HFFc6 (cell line): ENCODE data around the gene RCHY1. TPM values are rescaled to one million over a fixed set of nuclear protein-coding genes. Genes with fewer than 3 reads are reported as not detected.
"Not testable (repeated sequence)": the region's sequence is repeated elsewhere in the genome, so short reads cannot be mapped to it uniquely, and the experiment has no call there.

ENCODE experiments used
- DNase-seq: peaks from one replicate; pipeline ENCODE4 v3.0.0-alpha.2; 2018
- H3K27ac Mint-ChIP-seq: 2 replicates; pipeline ENCODE4 v1.8.0; 2020; ENCODE audit warnings: mild to moderate bottlenecking, mixed read lengths
- H3K27me3 Mint-ChIP-seq: 2 replicates; pipeline ENCODE4 v1.8.0; 2021; ENCODE audit warnings: mild to moderate bottlenecking, moderate library complexity, mixed read lengths; ENCODE audit not compliant: insufficient read depth
- H3K36me3 Mint-ChIP-seq: 2 replicates; pipeline ENCODE4 v1.8.0; 2021; ENCODE audit warnings: low read depth, mixed read lengths
- H3K4me1 Mint-ChIP-seq: 2 replicates; pipeline ENCODE4 v1.8.0; 2020; ENCODE audit warnings: low read depth, mixed read lengths
- H3K4me3 Mint-ChIP-seq: 2 replicates; pipeline ENCODE4 v1.8.0; 2020; ENCODE audit warnings: mild to moderate bottlenecking, moderate library complexity, mixed read lengths
- H3K9me3 Mint-ChIP-seq: 2 replicates; pipeline ENCODE4 v1.8.0; 2020; ENCODE audit warnings: mild to moderate bottlenecking, mixed read lengths
- total RNA-seq, 6 experiments: library from RNA; stranded (reverse); fragmentation: NEBNext Ultra II Directional; extraction: Animal tissue kit (Norgen Biotek cat#: 25700); gene quantifications; 2 replicates in 1 of 6; 3 replicates in 5 of 6; pipeline ENCODE4 v1.2.3, GENCODE V29; 2021
- TF ChIP-seq, protein P1 (sequence below): fragments of 200-600 bp; sonication (generic); IDR thresholded peaks from 2 replicates; pipeline ENCODE4 v1.5.0; 2021; ENCODE audit warnings: antibody characterized with exemption, mild to moderate bottlenecking

RCHY1 gene
- total RNA-seq, 6 experiments from 2014 or later, result 14.8 to 19.5 (median 17.5) TPM

DNA sequence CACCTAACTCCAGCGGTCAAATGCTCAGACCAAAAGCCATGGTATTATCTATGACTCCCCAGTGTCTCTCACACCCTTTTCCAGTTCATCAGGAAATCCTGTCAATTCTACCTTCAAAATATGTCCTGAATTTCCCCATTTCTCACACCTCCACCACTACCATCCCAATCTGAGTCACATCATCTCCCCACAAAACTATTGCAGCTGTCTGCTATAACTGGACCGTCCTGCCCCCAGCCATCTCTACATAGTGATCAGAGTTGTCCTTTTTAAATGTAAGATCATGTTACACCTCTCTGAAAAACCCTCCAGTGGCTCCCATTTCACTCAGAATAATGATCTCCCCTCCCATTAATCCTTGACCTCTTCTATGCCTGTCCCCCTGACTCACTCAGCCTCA lies 34.8 kb upstream of the RCHY1 start:
- Mint-ChIP-seq H3K4me1 (peaks cover 20% of the 10 kb centered on the region), H3K27me3 (no peaks in the 10 kb centered on the region)

DNA sequence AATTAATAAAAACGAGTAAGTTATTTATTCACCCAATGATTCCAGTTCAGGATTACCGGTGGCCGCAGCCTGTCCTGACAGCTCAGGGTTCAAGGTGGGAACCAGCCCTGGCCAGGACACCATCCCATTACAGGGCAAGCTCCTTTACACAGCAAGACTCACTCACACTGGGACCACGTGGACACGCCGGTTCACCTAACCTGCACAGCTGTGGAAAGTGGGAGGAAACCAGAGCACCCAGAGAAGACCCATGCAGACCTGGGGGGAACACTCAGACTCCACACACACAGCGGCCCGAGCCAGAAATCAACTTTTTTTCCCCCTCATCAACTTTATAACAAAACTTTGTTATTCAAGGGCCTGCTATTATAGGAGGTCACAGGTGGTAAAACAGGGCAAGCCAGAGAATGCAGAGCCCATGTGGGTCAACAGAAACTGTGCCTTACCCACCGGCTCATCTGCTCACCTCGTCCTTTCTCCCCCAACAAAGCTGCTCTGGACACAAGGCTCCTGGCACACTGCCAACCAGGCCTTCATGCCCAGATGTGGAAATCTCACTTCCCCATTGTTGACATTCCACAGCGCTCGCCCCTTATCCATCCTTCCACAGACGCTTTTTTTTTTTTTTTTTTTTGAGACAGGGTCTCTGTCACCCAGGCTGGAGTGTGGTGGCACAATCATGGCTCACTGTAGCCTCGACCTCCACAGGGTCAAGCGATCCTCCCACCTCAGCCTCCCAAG lies 33.6 kb upstream of the RCHY1 start:
- Mint-ChIP-seq H3K4me1 (peaks cover 32% of the 10 kb centered on the region), H3K27ac (no peak overlapping the region), H3K36me3 (no peaks in the 10 kb centered on the region; the same call in 1 of the 2 replicates), H3K27me3 (no peaks in the 10 kb centered on the region), H3K4me3 (no peak overlapping the region), H3K9me3 (no peaks in the 10 kb centered on the region)
- DNase-seq, result no peak
- TF ChIP-seq, protein P1, sequence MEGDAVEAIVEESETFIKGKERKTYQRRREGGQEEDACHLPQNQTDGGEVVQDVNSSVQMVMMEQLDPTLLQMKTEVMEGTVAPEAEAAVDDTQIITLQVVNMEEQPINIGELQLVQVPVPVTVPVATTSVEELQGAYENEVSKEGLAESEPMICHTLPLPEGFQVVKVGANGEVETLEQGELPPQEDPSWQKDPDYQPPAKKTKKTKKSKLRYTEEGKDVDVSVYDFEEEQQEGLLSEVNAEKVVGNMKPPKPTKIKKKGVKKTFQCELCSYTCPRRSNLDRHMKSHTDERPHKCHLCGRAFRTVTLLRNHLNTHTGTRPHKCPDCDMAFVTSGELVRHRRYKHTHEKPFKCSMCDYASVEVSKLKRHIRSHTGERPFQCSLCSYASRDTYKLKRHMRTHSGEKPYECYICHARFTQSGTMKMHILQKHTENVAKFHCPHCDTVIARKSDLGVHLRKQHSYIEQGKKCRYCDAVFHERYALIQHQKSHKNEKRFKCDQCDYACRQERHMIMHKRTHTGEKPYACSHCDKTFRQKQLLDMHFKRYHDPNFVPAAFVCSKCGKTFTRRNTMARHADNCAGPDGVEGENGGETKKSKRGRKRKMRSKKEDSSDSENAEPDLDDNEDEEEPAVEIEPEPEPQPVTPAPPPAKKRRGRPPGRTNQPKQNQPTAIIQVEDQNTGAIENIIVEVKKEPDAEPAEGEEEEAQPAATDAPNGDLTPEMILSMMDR, result no peak

More for the DNA sequence above, 34.8 kb upstream of the RCHY1 start:
- Mint-ChIP-seq H3K9me3 (no peaks in the 10 kb centered on the region), H3K4me3 (no peak overlapping the region), H3K36me3 (no peaks in the 10 kb centered on the region; the same call in 1 of the 2 replicates), H3K27ac (no peak overlapping the region)
- DNase-seq, result no peak
- TF ChIP-seq, protein P1, result no peak

DNA sequence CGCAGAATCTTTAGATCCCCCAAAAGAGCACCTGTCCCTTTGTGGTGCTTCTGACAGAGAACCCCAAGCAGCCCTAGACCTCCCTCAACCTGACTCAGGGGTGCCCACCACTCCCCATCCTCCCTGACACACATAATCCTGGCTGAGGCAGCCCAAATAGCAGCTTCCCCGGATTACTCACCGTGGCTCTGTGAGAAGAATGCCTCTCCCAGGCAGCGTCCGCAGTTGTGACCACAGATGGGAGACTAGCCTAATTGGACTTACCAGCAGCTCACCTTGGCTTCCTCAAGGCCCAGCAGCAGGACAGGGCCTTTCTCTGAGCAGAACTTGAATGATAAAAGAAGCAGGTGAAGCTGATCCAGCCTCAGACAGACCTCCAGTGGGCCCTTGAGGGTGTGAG lies 31.3 kb upstream of the RCHY1 start:
- DNase-seq, result peak; percentile 55
- Mint-ChIP-seq H3K9me3 (no peaks in the 10 kb centered on the region), H3K27me3 (no peaks in the 10 kb centered on the region), H3K27ac (no peak overlapping the region), H3K36me3 (no peaks in the 10 kb centered on the region; the same call in 1 of the 2 replicates), H3K4me1 (peaks cover 41% of the 10 kb centered on the region), H3K4me3 (no peak overlapping the region)
- TF ChIP-seq, protein P1, result no peak

DNA sequence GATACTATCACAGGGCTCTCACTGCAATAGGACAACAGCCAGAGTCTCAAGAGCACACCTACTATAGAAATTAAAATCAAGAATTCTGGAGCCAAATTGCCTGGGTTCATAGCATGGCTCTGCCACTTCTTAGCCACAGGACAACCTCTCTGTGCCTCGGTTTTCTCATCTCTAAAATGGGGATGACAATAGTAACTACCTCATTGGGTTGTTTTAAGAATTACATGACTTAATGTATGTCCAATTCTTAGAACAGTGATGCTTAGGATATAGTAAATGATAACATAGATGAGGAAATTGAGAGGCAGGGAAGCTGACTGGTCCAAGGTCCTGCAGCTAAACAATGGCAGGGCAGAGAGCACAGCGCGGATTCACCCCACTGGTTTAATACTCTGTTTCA lies 30.7 kb upstream of the RCHY1 start:
- Mint-ChIP-seq H3K27ac (no peak overlapping the region), H3K36me3 (no peaks in the 10 kb centered on the region; the same call in 1 of the 2 replicates), H3K4me3 (no peak overlapping the region), H3K4me1 (peaks cover 41% of the 10 kb centered on the region), H3K9me3 (no peaks in the 10 kb centered on the region), H3K27me3 (no peaks in the 10 kb centered on the region)
- no peak for DNase-seq
- TF ChIP-seq, protein P1, result no peak

DNA sequence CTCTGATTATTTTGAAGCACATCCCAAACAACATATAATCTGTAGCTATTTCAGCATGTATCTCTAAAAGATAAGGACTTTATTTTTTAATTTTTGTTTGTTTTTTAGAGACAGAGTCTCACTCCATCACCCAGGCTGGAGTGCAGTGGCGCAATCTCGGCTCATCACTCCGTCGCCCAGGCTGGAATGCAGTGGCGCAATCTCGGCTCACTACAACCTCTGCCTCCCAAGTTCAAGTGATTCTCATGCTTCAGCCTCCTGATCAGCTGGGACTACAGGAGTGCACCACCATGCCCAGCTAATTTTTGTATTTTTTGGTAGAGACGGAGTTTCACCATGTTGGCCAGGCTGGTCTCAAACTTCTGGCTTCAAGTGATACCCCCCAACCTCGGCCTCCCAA lies 30.0 kb upstream of the RCHY1 start:
- peaks cover 41% of the 10 kb centered on the region for H3K4me1 Mint-ChIP-seq
- not testable (repeated sequence) for H3K4me3 Mint-ChIP-seq, H3K27me3 Mint-ChIP-seq, H3K9me3 Mint-ChIP-seq, H3K27ac Mint-ChIP-seq, H3K36me3 Mint-ChIP-seq, DNase-seq

DNA sequence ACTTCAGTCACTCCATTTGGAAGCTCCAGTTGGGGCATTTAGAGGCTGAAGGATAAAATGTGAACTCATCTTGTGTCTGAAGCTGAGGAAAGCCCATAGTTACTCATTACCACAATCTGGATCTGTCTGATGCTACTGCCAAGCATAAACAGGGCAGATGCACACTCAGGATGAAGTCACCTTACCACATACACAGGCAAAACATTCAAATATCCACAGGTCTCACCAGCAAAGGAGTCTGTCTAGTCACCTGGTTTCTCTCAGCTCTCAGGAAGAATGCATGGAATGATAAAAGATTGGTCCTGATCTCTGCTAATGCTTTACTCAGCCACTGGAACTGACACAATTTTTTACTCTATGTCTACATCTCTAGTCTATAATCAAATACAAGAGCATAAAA lies 28.6 kb upstream of the RCHY1 start:
- DNase-seq, result peak; percentile 79
- no peaks in the 10 kb centered on the region for H3K27me3 Mint-ChIP-seq
- TF ChIP-seq, protein P1, result no peak
- no peaks in the 10 kb centered on the region for H3K9me3 Mint-ChIP-seq
- peaks cover 41% of the 10 kb centered on the region for H3K4me1 Mint-ChIP-seq
- peaks cover 3% of the 10 kb centered on the region; the same call in 1 of the 2 replicates for H3K36me3 Mint-ChIP-seq
- no peak overlapping the region for H3K4me3 Mint-ChIP-seq
- H3K27ac Mint-ChIP-seq, result peak overlapping the region; percentile 29; the same call in 1 of the 2 replicates

DNA sequence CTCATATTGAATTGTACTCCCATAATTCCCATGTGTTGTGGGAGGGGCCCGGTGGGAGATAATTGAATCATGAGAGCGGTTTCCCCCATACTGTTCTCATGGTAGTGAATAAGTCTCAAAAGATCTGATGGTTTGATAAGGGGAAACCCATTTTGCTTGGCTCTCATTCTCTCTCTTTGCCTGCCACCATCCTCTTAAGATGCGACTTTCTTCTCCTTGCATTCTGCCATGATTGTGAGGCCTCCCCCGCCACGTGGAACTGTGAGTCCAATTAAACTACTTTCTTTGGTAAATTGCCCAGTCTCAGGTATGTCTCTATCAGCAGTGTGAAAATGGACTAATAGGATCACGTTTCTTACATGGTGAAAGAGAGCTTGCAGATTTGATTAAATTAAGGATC lies 23.1 kb upstream of the RCHY1 start:
- H3K27ac Mint-ChIP-seq, H3K4me1 Mint-ChIP-seq, DNase-seq, H3K27me3 Mint-ChIP-seq, H3K4me3 Mint-ChIP-seq: not testable (repeated sequence)
- Mint-ChIP-seq H3K9me3 (peaks cover 11% of the 10 kb centered on the region; the same call in 1 of the 2 replicates), H3K36me3 (peaks cover 21% of the 10 kb centered on the region)

DNA sequence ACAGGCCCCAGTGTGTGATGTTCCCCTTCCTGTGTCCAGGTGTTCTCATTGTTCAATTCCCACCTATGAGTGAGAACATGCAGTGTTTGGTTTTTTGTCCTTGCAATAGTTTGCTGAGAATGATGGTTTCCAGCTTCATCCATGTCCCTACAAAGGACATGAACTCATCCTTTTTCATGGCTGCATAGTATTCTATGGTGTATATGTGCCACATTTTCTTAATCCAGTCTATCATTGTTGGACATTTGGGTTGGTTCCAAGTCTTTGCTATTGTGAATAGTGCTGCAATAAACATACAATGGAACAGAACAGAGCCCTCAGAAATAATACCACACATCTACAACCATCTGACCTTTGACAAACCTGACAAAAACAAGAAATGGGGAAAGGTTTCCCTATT lies 19.7 kb upstream of the RCHY1 start:
- not testable (repeated sequence) for DNase-seq, H3K27me3 Mint-ChIP-seq, H3K4me3 Mint-ChIP-seq, H3K27ac Mint-ChIP-seq, H3K4me1 Mint-ChIP-seq
- Mint-ChIP-seq H3K36me3 (peaks cover 41% of the 10 kb centered on the region), H3K9me3 (peaks cover 21% of the 10 kb centered on the region; the same call in 1 of the 2 replicates)

DNA sequence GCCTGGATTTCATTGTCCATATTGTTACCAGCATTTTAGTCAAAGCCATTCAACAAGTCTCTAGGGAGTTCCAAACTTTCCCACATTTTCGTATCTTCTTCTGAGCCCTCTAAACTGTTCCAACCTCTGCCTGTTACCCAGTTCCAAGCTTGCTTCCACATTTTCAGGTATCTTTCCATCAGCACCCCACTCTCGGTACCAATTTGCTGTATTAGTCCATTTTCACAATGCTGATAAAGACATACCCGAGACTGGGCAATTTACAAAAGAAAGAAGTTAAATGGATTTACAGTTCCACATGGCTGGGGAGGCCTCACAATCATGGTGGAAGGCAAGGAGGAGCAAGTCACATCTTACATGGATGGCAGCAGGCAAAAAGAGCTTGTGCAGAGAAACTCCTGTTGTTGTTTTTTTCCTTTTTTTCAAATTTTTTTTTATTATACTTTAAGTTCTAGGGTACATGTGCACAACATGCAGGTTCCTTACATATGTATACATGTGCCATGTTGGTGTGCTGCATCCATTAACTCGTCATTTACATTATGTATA lies 19.2 kb upstream of the RCHY1 start:
- Mint-ChIP-seq H3K9me3 (peaks cover 21% of the 10 kb centered on the region; the same call in 1 of the 2 replicates), H3K36me3 (peaks cover 41% of the 10 kb centered on the region)
- not testable (repeated sequence) for H3K27me3 Mint-ChIP-seq, DNase-seq, H3K4me1 Mint-ChIP-seq, H3K27ac Mint-ChIP-seq, H3K4me3 Mint-ChIP-seq
